ENCODE results near the gene BUB1B.

The BUB1B gene

DNA sequence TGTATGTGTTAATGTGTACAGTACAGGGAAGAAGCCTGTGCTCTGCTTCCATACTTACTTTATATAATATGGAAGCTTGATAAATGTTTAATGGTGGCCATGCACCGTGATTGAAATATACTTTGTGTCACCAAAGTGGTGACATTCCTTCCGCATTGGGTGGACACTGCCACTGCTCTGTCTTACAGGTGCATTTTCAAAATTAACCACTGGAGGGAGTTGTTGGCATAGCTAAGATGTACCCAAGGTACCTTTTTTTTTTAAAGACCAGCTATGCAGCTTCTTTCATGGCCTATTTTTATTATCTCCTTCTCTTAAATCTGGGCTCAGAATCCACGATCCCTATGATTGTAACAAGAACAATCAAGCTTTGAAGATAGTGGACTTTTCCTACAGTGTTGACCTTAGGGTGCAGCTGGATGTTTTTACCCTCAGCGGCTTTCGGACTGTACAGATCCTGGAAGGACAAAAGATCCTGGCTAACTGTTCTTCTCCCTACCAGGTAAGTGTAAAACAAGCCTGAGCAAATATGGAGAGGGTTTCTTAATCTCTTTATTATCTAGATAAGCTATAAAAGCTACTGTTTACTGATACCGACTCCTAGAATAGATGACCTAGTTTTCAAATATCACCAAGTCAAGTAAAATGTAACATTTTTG, 56.4 kb downstream of the BUB1B start:
- WGBS: 58% methylated on average over 2 of the region's 6 CpGs
- H4K8ac ChIP-seq (ENCODE audit: low read length): no peak overlapping the region

DNA sequence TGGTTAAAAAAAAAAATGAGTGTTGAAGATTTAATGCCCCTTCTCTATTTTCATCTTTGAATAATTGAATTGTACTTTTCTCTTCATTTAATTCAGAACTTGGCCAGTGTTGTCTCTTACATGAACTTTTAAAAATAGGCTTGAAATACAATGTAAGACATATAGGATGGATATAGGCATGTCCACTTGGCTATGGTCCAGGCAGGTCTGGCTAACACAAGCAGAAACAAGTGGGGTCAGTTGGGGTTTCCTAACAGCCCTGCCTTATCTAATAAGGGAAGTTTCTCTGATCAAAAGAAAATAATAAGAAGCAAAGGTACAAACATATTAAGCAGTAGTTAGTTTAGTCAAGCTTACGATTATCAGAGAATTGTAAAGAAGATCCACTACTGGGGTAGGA, 58.9 kb downstream of the BUB1B start:
- Histone ChIP-seq H2BK15ac (ENCODE audit: low read depth, poor library complexity, severe bottlenecking) (no peak overlapping the region), H3K4me1 (ENCODE audit: control insufficient read depth, insufficient read depth, low read depth, low read length) (no peaks in the 10 kb centered on the region), H3K9ac (ENCODE audit: low read length) (no peak overlapping the region), H3K4ac (ENCODE audit: low read depth in 1 of 2, low read length in 2 of 2) (no peak overlapping the region), H2BK12ac (ENCODE audit: low read length in 2 of 2) (no peak overlapping the region), H3K4me2 (ENCODE audit: low read length, poor library complexity, severe bottlenecking) (no peak overlapping the region), H3K14ac (ENCODE audit: low read length in 2 of 2) (no peak overlapping the region), H3K4me3 (ENCODE audit: insufficient read depth in 1 of 2, low read depth in 1 of 2, low read length in 2 of 2) (no peak overlapping the region), H4K8ac (ENCODE audit: low read length) (no peak overlapping the region), H3K9me3 (ENCODE audit: control insufficient read depth, low read length) (no peaks in the 10 kb centered on the region), H3K36me3 (ENCODE audit: control insufficient read depth in 1 of 2, insufficient read depth in 2 of 2, low read depth in 1 of 2, low read length in 2 of 2) (no peaks in the 10 kb centered on the region), H2BK120ac (ENCODE audit: low read depth, low read length) (no peak overlapping the region), H3K27ac (ENCODE audit: low read length, poor library complexity, severe bottlenecking) (no peak overlapping the region), H3K27me3 (ENCODE audit: control insufficient read depth in 1 of 2, insufficient read depth in 1 of 2, low read length in 2 of 2) (no peaks in the 10 kb centered on the region), H3K23ac (ENCODE audit: low read length in 2 of 2) (no peak overlapping the region), H4K91ac (ENCODE audit: low read length) (no peak overlapping the region), H2BK5ac (ENCODE audit: low read depth, low read length, poor library complexity, severe bottlenecking) (no peak overlapping the region), H2AK5ac (ENCODE audit: low read length, severe bottlenecking) (no peak overlapping the region), H3K79me1 (replicated peaks; ENCODE audit: low read length, poor library complexity, severe bottlenecking) (peaks cover 1% of the 10 kb centered on the region), H3K18ac (ENCODE audit: low read depth in 1 of 2, low read length in 2 of 2) (no peak overlapping the region), H2AFZ (ENCODE audit: low read depth, low read length) (no peak overlapping the region)
- DNase-seq: no peak
- 100% methylated on average over 1 of the region's 1 CpG for WGBS

More for the DNA sequence above, 56.4 kb downstream of the BUB1B start:
- no peak overlapping the region for H2AFZ ChIP-seq (ENCODE audit: low read depth, low read length)
- peak; percentile 80 for DNase-seq
- no peak overlapping the region for H3K18ac ChIP-seq (ENCODE audit: low read depth in 1 of 2, low read length in 2 of 2)
- no peaks in the 10 kb centered on the region for H3K27me3 ChIP-seq (ENCODE audit: control insufficient read depth in 1 of 2, insufficient read depth in 1 of 2, low read length in 2 of 2)
- no peak overlapping the region for H3K4me2 ChIP-seq (ENCODE audit: low read length, poor library complexity, severe bottlenecking)
- no peak overlapping the region for H2BK12ac ChIP-seq (ENCODE audit: low read length in 2 of 2)
- H3K9me3 ChIP-seq (ENCODE audit: control insufficient read depth, low read length): no peaks in the 10 kb centered on the region
- no peak overlapping the region for H4K91ac ChIP-seq (ENCODE audit: low read length)
- no peak overlapping the region for H2BK5ac ChIP-seq (ENCODE audit: low read depth, low read length, poor library complexity, severe bottlenecking)
- no peak overlapping the region for H3K4ac ChIP-seq (ENCODE audit: low read depth in 1 of 2, low read length in 2 of 2)
- no peak overlapping the region for H3K9ac ChIP-seq (ENCODE audit: low read length)
- H2BK120ac ChIP-seq (ENCODE audit: low read depth, low read length): no peak overlapping the region
- no peak overlapping the region for H3K4me3 ChIP-seq (ENCODE audit: insufficient read depth in 1 of 2, low read depth in 1 of 2, low read length in 2 of 2)
- H3K36me3 ChIP-seq (ENCODE audit: control insufficient read depth in 1 of 2, insufficient read depth in 2 of 2, low read depth in 1 of 2, low read length in 2 of 2): no peaks in the 10 kb centered on the region
- peaks cover 1% of the 10 kb centered on the region for H3K79me1 ChIP-seq (replicated peaks; ENCODE audit: low read length, poor library complexity, severe bottlenecking)
- H2AK5ac ChIP-seq (ENCODE audit: low read length, severe bottlenecking): no peak overlapping the region
- H3K23ac ChIP-seq (ENCODE audit: low read length in 2 of 2): no peak overlapping the region
- no peak overlapping the region for H3K27ac ChIP-seq (ENCODE audit: low read length, poor library complexity, severe bottlenecking)
- no peak overlapping the region for H3K14ac ChIP-seq (ENCODE audit: low read length in 2 of 2)
- no peaks in the 10 kb centered on the region for H3K4me1 ChIP-seq (ENCODE audit: control insufficient read depth, insufficient read depth, low read depth, low read length)
- H2BK15ac ChIP-seq (ENCODE audit: low read depth, poor library complexity, severe bottlenecking): no peak overlapping the region

DNA sequence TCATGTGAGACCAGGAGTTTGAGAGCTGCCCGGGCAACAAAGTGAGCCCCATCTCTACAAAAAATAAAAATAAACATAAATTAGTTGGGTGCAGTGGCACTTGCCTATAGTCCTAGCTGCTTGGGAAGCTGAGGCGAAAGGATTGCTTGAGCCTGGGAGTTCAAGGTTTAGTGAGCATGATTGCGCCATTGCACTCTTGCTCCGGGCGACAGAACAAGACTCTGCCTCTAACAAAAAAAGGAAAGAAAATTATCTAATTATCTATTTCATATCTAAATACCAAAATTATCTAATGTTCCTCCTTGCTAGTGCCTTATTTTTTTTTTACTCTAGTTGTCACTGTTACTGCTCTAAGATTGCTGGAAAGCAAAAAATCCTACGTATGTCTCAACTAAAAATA, 61.3 kb downstream of the BUB1B start:
- no peak overlapping the region for H3K27ac ChIP-seq (ENCODE audit: low read length, poor library complexity, severe bottlenecking)
- 100% methylated on average over 1 of the region's 6 CpGs for WGBS
- H2BK15ac ChIP-seq (ENCODE audit: low read depth, poor library complexity, severe bottlenecking): no peak overlapping the region
- H2BK120ac ChIP-seq (ENCODE audit: low read depth, low read length): no peak overlapping the region
- H3K18ac ChIP-seq (ENCODE audit: low read depth in 1 of 2, low read length in 2 of 2): no peak overlapping the region
- no peak overlapping the region for H3K4me2 ChIP-seq (ENCODE audit: low read length, poor library complexity, severe bottlenecking)
- H4K91ac ChIP-seq (ENCODE audit: low read length): no peak overlapping the region
- no peak overlapping the region for H2BK5ac ChIP-seq (ENCODE audit: low read depth, low read length, poor library complexity, severe bottlenecking)
- no peak overlapping the region for H2BK12ac ChIP-seq (ENCODE audit: low read length in 2 of 2)
- no peak overlapping the region for H3K4ac ChIP-seq (ENCODE audit: low read depth in 1 of 2, low read length in 2 of 2)
- H2AFZ ChIP-seq (ENCODE audit: low read depth, low read length): no peak overlapping the region
- no peaks in the 10 kb centered on the region for H3K9me3 ChIP-seq (ENCODE audit: control insufficient read depth, low read length)
- no peak overlapping the region for H2AK5ac ChIP-seq (ENCODE audit: low read length, severe bottlenecking)
- no peaks in the 10 kb centered on the region for H3K4me1 ChIP-seq (ENCODE audit: control insufficient read depth, insufficient read depth, low read depth, low read length)
- H3K4me3 ChIP-seq (ENCODE audit: insufficient read depth in 1 of 2, low read depth in 1 of 2, low read length in 2 of 2): no peak overlapping the region
- no peak overlapping the region for H3K23ac ChIP-seq (ENCODE audit: low read length in 2 of 2)
- no peaks in the 10 kb centered on the region for H3K36me3 ChIP-seq (ENCODE audit: control insufficient read depth in 1 of 2, insufficient read depth in 2 of 2, low read depth in 1 of 2, low read length in 2 of 2)
- DNase-seq: no peak
- H3K27me3 ChIP-seq (ENCODE audit: control insufficient read depth in 1 of 2, insufficient read depth in 1 of 2, low read length in 2 of 2): no peaks in the 10 kb centered on the region
- H3K79me1 ChIP-seq (replicated peaks; ENCODE audit: low read length, poor library complexity, severe bottlenecking): peaks cover 3% of the 10 kb centered on the region
- H3K14ac ChIP-seq (ENCODE audit: low read length in 2 of 2): no peak overlapping the region
- no peak overlapping the region for H4K8ac ChIP-seq (ENCODE audit: low read length)
- H3K9ac ChIP-seq (ENCODE audit: low read length): no peak overlapping the region

DNA sequence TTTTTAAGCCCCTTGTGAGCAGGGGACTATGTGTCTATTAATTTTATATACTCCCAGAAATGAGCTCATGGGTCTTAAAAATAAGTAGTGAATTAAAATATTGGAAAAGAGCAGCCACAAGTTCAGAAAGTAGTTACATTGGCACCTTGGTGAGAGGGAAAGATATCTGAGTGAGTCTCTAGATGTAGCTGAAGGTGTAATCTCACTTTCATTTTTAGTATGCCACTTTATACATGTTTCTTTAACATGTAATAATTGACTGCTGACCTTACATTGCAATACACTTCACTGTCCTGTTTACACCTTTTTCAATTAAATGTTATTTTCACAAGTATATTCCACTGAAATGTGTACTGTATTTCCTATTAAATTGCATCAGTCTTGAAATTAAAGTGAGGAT, 65.9 kb downstream of the BUB1B start:
- H3K23ac ChIP-seq (ENCODE audit: low read length in 2 of 2): no peak overlapping the region
- H3K18ac ChIP-seq (ENCODE audit: low read depth in 1 of 2, low read length in 2 of 2): no peak overlapping the region
- H2BK15ac ChIP-seq (ENCODE audit: low read depth, poor library complexity, severe bottlenecking): no peak overlapping the region
- H4K8ac ChIP-seq (ENCODE audit: low read length): no peak overlapping the region
- H3K9ac ChIP-seq (ENCODE audit: low read length): no peak overlapping the region
- H3K14ac ChIP-seq (ENCODE audit: low read length in 2 of 2): no peak overlapping the region
- no peak for DNase-seq
- H3K27ac ChIP-seq (ENCODE audit: low read length, poor library complexity, severe bottlenecking): no peak overlapping the region
- H3K36me3 ChIP-seq (ENCODE audit: control insufficient read depth in 1 of 2, insufficient read depth in 2 of 2, low read depth in 1 of 2, low read length in 2 of 2): no peaks in the 10 kb centered on the region
- no peaks in the 10 kb centered on the region for H3K27me3 ChIP-seq (ENCODE audit: control insufficient read depth in 1 of 2, insufficient read depth in 1 of 2, low read length in 2 of 2)
- H3K79me1 ChIP-seq (replicated peaks; ENCODE audit: low read length, poor library complexity, severe bottlenecking): peaks cover 1% of the 10 kb centered on the region
- H3K4me1 ChIP-seq (ENCODE audit: control insufficient read depth, insufficient read depth, low read depth, low read length): no peaks in the 10 kb centered on the region
- H2AK5ac ChIP-seq (ENCODE audit: low read length, severe bottlenecking): no peak overlapping the region
- no peak overlapping the region for H4K91ac ChIP-seq (ENCODE audit: low read length)
- H2BK120ac ChIP-seq (ENCODE audit: low read depth, low read length): no peak overlapping the region
- no peak overlapping the region for H2BK5ac ChIP-seq (ENCODE audit: low read depth, low read length, poor library complexity, severe bottlenecking)
- H3K4me3 ChIP-seq (ENCODE audit: insufficient read depth in 1 of 2, low read depth in 1 of 2, low read length in 2 of 2): no peak overlapping the region
- H3K4ac ChIP-seq (ENCODE audit: low read depth in 1 of 2, low read length in 2 of 2): no peak overlapping the region
- no peak overlapping the region for H2AFZ ChIP-seq (ENCODE audit: low read depth, low read length)
- no peak overlapping the region for H2BK12ac ChIP-seq (ENCODE audit: low read length in 2 of 2)
- H3K4me2 ChIP-seq (ENCODE audit: low read length, poor library complexity, severe bottlenecking): no peak overlapping the region
- H3K9me3 ChIP-seq (ENCODE audit: control insufficient read depth, low read length): no peaks in the 10 kb centered on the region

Measured in mesenchymal stem cell (in vitro differentiated cells and primary cell).